ENCODE measurements around the gene ITCH. TPM values are rescaled to one million over a fixed set of nuclear protein-coding genes. Genes with fewer than 3 reads are reported as not detected.
"Not testable (repeated sequence)": the region's sequence is repeated elsewhere in the genome, so short reads cannot be mapped to it uniquely, and the experiment has no call there.

Gene ITCH
- total and polyA plus RNA-seq, 4 donors: 9.3 to 68.1 (median 30.4) TPM

GRCh38 chr20:34334654-34335407, 28.2 kb upstream of the ITCH start:
- no peak for ATAC-seq (ENCODE audit: insufficient read depth, low FRiP score)
- DNase-seq: no peak
- no peaks in the 10 kb centered on the region for H3K9me3 ChIP-seq (ENCODE audit: control insufficient read depth in 4 of 4, insufficient read depth in 3 of 4, low read length in 3 of 4)
- H3K4me3 ChIP-seq: no peak overlapping the region
- TF ChIP-seq CTCF (IDR thresholded peaks at IDR 0.05; ENCODE audit: control extremely low read depth, extremely low read depth): no peak
- H3K27me3 ChIP-seq (ENCODE audit: control insufficient read depth in 3 of 3, insufficient read depth in 3 of 3, low read length in 2 of 3): no peaks in the 10 kb centered on the region
- no peaks in the 10 kb centered on the region for H3K4me1 ChIP-seq (ENCODE audit: control insufficient read depth in 5 of 5, insufficient read depth in 5 of 5, low read length in 5 of 5)
- H3K36me3 ChIP-seq (ENCODE audit: control insufficient read depth in 4 of 4, insufficient read depth in 4 of 4, low read length in 4 of 4): no peaks in the 10 kb centered on the region
- 81 to 86% methylated on average over 5 of the region's 5 CpGs for WGBS, 2 donors
- no peak overlapping the region for H3K27ac ChIP-seq (ENCODE audit: low read depth in 1 of 2, low read length in 1 of 2)
- no peak overlapping the region for H3K9ac ChIP-seq (ENCODE audit: insufficient read depth in 1 of 2, low read length in 2 of 2)

GRCh38 chr20:34337544-34337943, 25.5 kb upstream of the ITCH start:
- Histone ChIP-seq H3K9me3 (ENCODE audit: control insufficient read depth in 4 of 4, insufficient read depth in 3 of 4, low read length in 3 of 4) (no peaks in the 10 kb centered on the region), H3K27ac (ENCODE audit: low read depth in 1 of 2, low read length in 1 of 2) (no peak overlapping the region), H3K4me1 (ENCODE audit: control insufficient read depth in 5 of 5, insufficient read depth in 5 of 5, low read length in 5 of 5) (no peaks in the 10 kb centered on the region), H3K36me3 (ENCODE audit: control insufficient read depth in 4 of 4, insufficient read depth in 4 of 4, low read length in 4 of 4) (no peaks in the 10 kb centered on the region), H3K9ac (ENCODE audit: insufficient read depth in 1 of 2, low read length in 2 of 2) (no peak overlapping the region), H3K27me3 (ENCODE audit: control insufficient read depth in 3 of 3, insufficient read depth in 3 of 3, low read length in 2 of 3) (no peaks in the 10 kb centered on the region), H3K4me3 (no peak overlapping the region)
- TF ChIP-seq CTCF (IDR thresholded peaks at IDR 0.05; ENCODE audit: control extremely low read depth, extremely low read depth): no peak
- 55 to 79% methylated on average over 1 of the region's 1 CpG for WGBS, 2 donors
- DNase-seq: no peak
- ATAC-seq (ENCODE audit: insufficient read depth, low FRiP score): no peak

DNA sequence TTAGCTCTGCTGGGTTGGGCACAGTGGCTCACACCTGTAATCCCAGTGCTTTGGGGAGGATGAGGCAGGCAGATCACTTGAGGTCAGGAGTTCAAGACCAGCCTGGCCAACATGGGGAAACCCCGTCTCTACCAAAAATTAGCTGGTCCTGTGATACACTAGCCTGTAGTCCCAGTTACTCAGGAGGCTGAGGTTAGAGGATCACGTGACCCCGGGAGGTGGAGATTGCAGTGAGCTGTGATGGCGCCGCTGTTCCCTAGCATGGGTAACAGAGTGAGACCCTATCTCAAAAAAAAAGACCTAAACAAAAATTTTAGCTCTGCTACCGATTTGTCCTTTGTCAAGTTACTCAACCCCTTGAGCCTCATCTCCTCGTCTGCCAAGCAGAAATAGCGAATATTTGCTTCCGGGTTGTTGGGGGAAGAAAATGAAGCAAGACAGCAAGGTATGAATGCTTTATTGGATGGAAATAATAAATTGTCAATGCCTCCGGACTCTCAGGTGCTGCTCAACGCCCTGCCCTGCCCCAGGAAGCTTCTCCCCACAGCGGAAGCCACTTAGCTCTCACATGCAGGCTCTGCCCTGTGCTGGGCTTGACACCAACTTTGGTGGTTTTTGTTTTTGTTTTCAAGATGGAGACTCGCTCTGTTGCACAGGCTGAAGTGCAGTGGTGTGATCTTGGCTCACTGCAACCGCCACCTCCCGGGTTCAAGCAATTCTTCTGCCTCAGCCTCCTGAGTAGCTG, 24.9 kb upstream of the ITCH start:
- TF ChIP-seq CTCF (IDR thresholded peaks at IDR 0.05; ENCODE audit: control extremely low read depth, extremely low read depth): no peak
- H3K27ac ChIP-seq (ENCODE audit: low read depth in 1 of 2, low read length in 1 of 2): no peak overlapping the region
- no peaks in the 10 kb centered on the region for H3K4me1 ChIP-seq (ENCODE audit: control insufficient read depth in 5 of 5, insufficient read depth in 5 of 5, low read length in 5 of 5)
- no peak for DNase-seq
- H3K9me3 ChIP-seq (ENCODE audit: control insufficient read depth in 4 of 4, insufficient read depth in 3 of 4, low read length in 3 of 4): no peaks in the 10 kb centered on the region
- 86 to 93% methylated on average over 15 of the region's 15 CpGs for WGBS, 2 donors
- no peaks in the 10 kb centered on the region for H3K36me3 ChIP-seq (ENCODE audit: control insufficient read depth in 4 of 4, insufficient read depth in 4 of 4, low read length in 4 of 4)
- no peak overlapping the region for H3K4me3 ChIP-seq
- H3K27me3 ChIP-seq (ENCODE audit: control insufficient read depth in 3 of 3, insufficient read depth in 3 of 3, low read length in 2 of 3): no peaks in the 10 kb centered on the region
- ATAC-seq (ENCODE audit: insufficient read depth, low FRiP score): no peak
- no peak overlapping the region for H3K9ac ChIP-seq (ENCODE audit: insufficient read depth in 1 of 2, low read length in 2 of 2)

DNA sequence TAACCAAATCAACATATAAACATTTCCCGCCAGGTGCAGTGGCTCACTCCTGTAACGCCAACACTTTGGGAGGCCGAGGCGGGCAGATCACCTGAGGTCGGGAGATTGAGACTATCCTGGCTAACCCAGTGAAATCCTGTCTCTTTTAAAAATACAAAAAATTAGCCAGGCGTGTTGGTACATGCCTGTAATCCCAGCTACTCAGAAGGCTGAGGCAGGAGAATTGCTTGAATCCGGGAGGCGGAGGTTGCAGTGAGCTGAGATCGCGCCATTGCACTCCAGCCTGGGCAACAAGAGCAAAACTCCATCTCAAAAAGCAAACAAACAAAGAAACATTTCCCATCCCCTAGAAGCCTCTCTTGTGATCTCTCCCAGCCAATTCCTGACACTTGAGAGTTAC, 22.3 kb upstream of the ITCH start:
- H3K9me3 ChIP-seq (ENCODE audit: control insufficient read depth in 4 of 4, insufficient read depth in 3 of 4, low read length in 3 of 4); H3K27ac ChIP-seq (ENCODE audit: low read depth in 1 of 2, low read length in 1 of 2); H3K4me3 ChIP-seq; H3K27me3 ChIP-seq (ENCODE audit: control insufficient read depth in 3 of 3, insufficient read depth in 3 of 3, low read length in 2 of 3); H3K36me3 ChIP-seq (ENCODE audit: control insufficient read depth in 4 of 4, insufficient read depth in 4 of 4, low read length in 4 of 4); ATAC-seq (ENCODE audit: insufficient read depth, low FRiP score); H3K4me1 ChIP-seq (ENCODE audit: control insufficient read depth in 5 of 5, insufficient read depth in 5 of 5, low read length in 5 of 5); DNase-seq; H3K9ac ChIP-seq (ENCODE audit: insufficient read depth in 1 of 2, low read length in 2 of 2): not testable (repeated sequence)
- WGBS, 2 donors: 87 to 92% methylated on average over 9 to 10 of the region's 10 CpGs

DNA sequence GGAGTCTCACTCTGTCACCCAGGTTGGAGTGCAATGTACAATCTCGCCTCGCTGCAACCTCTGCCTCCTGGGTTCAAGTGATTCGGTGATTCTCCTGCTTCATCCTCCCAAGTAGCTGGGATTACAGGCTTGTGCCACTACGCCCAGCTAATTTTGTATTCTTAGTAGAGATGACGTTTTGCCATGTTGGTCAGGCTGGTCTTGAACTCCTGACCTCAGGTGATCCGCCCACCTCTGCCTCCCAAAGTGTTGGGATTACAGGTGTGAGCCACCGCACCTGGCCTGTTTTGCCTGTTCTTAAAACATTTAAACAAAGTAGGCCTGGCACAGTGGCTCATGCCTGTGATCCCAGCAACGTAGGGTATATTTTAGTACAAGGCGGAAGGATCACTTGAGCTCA, 21.9 kb upstream of the ITCH start:
- H3K4me3 ChIP-seq; DNase-seq; H3K9me3 ChIP-seq (ENCODE audit: control insufficient read depth in 4 of 4, insufficient read depth in 3 of 4, low read length in 3 of 4); ATAC-seq (ENCODE audit: insufficient read depth, low FRiP score); H3K27ac ChIP-seq (ENCODE audit: low read depth in 1 of 2, low read length in 1 of 2); H3K36me3 ChIP-seq (ENCODE audit: control insufficient read depth in 4 of 4, insufficient read depth in 4 of 4, low read length in 4 of 4); H3K4me1 ChIP-seq (ENCODE audit: control insufficient read depth in 5 of 5, insufficient read depth in 5 of 5, low read length in 5 of 5); H3K9ac ChIP-seq (ENCODE audit: insufficient read depth in 1 of 2, low read length in 2 of 2); H3K27me3 ChIP-seq (ENCODE audit: control insufficient read depth in 3 of 3, insufficient read depth in 3 of 3, low read length in 2 of 3): not testable (repeated sequence)
- 96 to 97% methylated on average over 9 of the region's 9 CpGs for WGBS, 2 donors
